Smooth muscle cell of trachea (primary cell): ENCODE data around the gene ZNF878. TPM values are rescaled to one million over a fixed set of nuclear protein-coding genes. Genes with fewer than 3 reads are reported as not detected.

Experiments used
- total RNA-seq: library from RNA; depleted of rRNA; stranded (reverse); fragments of >200 nt; gene quantifications from 2 replicates; pipeline ENCODE4 v1.2.1, GENCODE V29; 2014

The ZNF878 gene
- 0.29 TPM in 1 of 2 replicates, not detected in the other for total RNA-seq

DNA sequence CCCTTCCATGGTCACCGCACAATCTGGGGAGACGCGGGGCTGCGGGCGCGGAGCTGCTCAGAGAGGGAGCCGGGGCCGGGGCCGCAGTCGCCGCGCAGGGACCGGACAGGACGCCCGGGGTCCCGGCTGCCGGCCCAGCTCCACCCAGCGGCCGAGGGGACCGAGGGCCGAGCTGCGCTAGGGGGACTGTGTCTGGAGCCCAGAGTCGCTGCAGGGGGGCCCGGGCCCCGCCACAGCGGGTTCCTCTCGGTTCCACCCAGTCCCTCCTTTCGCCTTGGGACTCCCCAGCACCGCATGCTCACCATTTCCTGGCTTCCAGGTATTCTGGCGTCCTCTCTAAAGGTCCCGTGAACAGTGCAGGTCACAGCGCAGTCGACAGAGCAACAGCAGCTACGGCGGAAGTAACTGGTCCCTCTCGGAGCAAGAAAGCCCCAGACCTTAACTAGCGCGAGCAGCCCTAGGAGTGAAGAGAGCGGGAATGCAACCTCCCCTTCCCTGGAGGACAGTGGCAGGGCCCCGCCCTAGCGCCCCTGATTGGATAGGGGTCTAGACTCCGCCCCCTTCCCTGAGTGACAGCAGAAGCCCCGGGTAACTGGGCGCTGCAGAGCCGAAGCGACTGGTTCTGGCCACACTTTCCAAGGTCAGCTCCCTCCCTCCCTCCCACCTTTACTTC is at the start of gene ZNF878:
ZNF878 (minus strand) TSS at position 465 of the 673 bp plus-strand sequence; CDS start at position 305, 160 bp downstream.

DNA sequence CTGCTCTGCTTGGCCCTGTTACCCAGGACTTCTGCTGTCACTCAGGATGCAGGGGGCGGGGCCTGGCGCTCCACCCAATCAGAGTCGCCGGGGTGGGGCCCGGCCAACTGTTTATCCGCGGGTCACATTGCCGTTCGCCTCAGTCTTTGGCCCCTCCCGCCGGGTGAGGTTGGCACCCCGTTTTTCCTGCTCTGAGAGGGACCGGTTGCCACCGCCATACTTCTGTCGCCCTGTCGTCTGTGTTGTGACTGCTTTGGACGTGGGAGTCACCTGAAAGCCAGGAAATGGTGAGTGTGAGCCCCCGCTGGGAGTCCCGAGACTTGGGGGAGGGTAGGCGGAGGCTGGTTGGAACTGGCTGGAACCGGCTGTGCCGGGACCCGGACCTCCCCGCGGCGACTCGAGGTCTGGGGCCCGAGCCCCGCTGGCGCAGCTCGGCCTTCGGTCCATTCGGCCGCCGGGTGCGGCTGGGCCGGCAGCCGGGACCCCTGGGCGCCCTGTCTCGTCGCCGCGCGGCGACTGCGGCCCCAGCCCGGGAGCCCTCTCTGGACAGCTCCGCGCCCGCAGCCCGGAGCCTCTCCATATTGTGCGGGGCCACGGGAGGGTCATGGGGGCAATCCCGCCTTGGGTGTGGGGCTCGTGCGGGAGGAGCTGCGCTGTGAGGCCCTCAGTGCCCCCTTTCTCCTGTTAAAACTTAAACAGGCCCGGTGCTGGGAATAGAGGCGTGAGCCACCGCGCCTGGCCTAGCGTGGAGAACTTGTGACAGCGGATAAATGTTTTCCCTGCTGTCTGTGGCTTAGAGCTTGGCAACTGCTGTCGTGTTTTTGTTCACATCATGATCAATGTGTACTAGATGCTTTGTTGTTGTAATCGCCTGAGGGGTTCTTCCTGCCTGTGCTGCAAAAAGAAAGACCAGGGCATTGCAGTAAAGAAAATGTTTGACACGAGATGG is 12.1 kb upstream of the ZNF878 start, which contains the start of gene ZNF844:
ZNF844 (plus strand) TSS at position 142 of the 949 bp plus-strand sequence; CDS start at position 285, 143 bp downstream.

DNA sequence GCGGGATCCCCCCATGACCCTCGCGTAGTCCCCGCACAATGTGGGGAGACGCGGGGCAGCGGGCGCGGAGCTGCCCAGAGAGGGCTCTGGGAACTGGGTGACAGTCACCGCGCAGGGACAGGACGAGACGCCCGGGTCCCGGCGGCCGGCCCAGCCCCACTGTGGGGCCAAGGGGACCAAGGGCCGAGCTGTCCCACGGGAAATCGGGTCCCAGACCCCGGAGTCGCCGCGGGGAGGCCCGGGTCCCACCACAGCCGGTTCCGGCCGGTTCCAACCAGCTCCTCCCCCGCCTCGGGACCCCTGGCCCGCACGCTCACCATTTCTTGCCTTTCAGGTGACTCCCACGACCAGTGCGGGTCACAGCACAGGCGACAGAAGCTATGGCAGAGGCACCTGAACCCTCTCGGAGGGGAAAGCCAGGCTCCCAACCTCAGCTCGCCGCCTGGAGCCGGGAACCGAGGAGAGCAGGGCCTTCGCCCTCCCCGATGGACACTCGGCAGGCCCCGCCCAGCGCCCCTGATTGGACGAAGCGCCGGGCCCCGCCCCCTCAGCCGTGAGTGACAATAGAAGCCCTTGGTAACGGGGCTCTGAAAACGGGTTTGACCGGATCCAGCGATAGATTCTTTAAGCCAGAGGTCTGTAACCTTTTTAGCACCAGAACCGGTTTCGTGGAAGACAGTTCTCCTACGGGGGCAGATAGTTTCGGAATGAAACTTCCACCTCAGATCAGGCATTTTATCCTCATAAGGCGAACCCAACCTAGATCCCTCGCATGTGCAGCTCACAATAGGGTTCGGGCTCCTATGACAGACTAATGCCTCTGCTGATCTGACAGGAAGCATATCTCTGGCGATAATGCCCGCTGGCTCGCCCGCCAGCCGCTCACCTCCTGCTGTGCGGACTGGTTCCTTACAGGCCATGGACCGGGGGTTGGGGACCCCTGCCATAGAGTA is 17.3 kb downstream of the ZNF878 start, which contains the start of gene ZNF433:
ZNF433 (minus strand) TSS at position 460 of the 953 bp plus-strand sequence; CDS start at position 320, 140 bp downstream.

Other genes starting within 250 kb of the ZNF878 start
- 10.4 and 14.5 TPM in 2 replicates for gene ZNF440, start 238.7 kb downstream of the ZNF878 start, total RNA-seq
- 6.9 and 7.4 TPM in 2 replicates for gene ZNF439, start 204.2 kb downstream of the ZNF878 start, total RNA-seq
- gene ZNF69, start 165.2 kb downstream of the ZNF878 start, total RNA-seq, result 4.0 and 4.1 TPM in 2 replicates
- gene ZNF700, start 127.9 kb downstream of the ZNF878 start, total RNA-seq, result 7.3 and 15.6 TPM in 2 replicates
- gene ZNF763, start 87.9 kb downstream of the ZNF878 start, total RNA-seq, result 2.2 and 2.8 TPM in 2 replicates
- 6.0 and 6.1 TPM in 2 replicates for gene ZNF433, start 17.3 kb downstream of the ZNF878 start, total RNA-seq
- 11.6 and 12.1 TPM in 2 replicates for gene ZNF844, start 11.8 kb upstream of the ZNF878 start, total RNA-seq
- gene ZNF20, start 87.4 kb upstream of the ZNF878 start, total RNA-seq, result 6.5 and 10.2 TPM in 2 replicates
- gene ZNF625, start 103.8 kb upstream of the ZNF878 start, total RNA-seq, result 7.9 and 14.5 TPM in 2 replicates
- gene ZNF136, start 110.1 kb upstream of the ZNF878 start, total RNA-seq, result 6.4 and 6.8 TPM in 2 replicates
- 10.4 and 14.0 TPM in 2 replicates for gene ZNF44, start 241.9 kb upstream of the ZNF878 start, total RNA-seq